Astrocyte (in vitro differentiated cells and primary cell): ENCODE data around the gene ERBIN. TPM values are rescaled to one million over a fixed set of nuclear protein-coding genes. Genes with fewer than 3 reads are reported as not detected.
"Not testable (repeated sequence)": the region's sequence is repeated elsewhere in the genome, so short reads cannot be mapped to it uniquely, and the experiment has no call there.

Experiments used
- DNase-seq: peaks from one replicate; pipeline ENCODE4 v3.0.0-alpha.2; 2010; ENCODE audit warnings: low read depth
- FAIRE-seq: peaks from 2 replicates; lab custom pipeline; 2011; peaks lifted over from hg19 to GRCh38; lab: Jason Lieb, UNC
- H2AFZ ChIP-seq: 2 replicates; pipeline ENCODE4 v1.6.0; 2012; ENCODE audit warnings: low read depth, low read length, inconsistent platforms
- H3K27ac ChIP-seq: 2 replicates; pipeline ENCODE4 v1.5.1; 2011; ENCODE audit warnings: low read depth, low read length, inconsistent platforms
- H3K27me3 ChIP-seq: 2 replicates; pipeline ENCODE4 v1.6.0; 2011; ENCODE audit warnings: low read length, inconsistent platforms; ENCODE audit not compliant: insufficient read depth
- H3K36me3 ChIP-seq: 2 replicates; pipeline ENCODE4 v1.5.1; 2011; ENCODE audit warnings: low read length, inconsistent platforms; ENCODE audit not compliant: insufficient read depth
- H3K4me1 ChIP-seq: 2 replicates; pipeline ENCODE4 v1.5.1; 2011; ENCODE audit warnings: low read length, inconsistent platforms; ENCODE audit not compliant: insufficient read depth
- H3K4me2 ChIP-seq: 2 replicates; pipeline ENCODE4 v1.6.0; 2012; ENCODE audit warnings: low read length, inconsistent platforms
- H3K4me3 ChIP-seq: 2 replicates; pipeline ENCODE4 v1.5.1; 2011; ENCODE audit warnings: low read depth, mild to moderate bottlenecking, low read length, inconsistent platforms; ENCODE audit not compliant: insufficient read depth
- H3K79me2 ChIP-seq: 2 replicates; pipeline ENCODE4 v1.6.0; 2012; ENCODE audit warnings: mild to moderate bottlenecking, low read length, inconsistent platforms; ENCODE audit not compliant: insufficient read depth
- H3K9ac ChIP-seq: 2 replicates; pipeline ENCODE4 v1.6.0; 2012; ENCODE audit warnings: mild to moderate bottlenecking, low read length, inconsistent platforms
- H3K9me3 ChIP-seq: 2 replicates; pipeline ENCODE4 v1.5.1; 2012; ENCODE audit warnings: low read depth, mild to moderate bottlenecking, low read length, inconsistent platforms; ENCODE audit not compliant: insufficient read depth
- H4K20me1 ChIP-seq: 2 replicates; pipeline ENCODE4 v1.6.0; 2012; ENCODE audit warnings: low read length, inconsistent platforms; ENCODE audit not compliant: insufficient read depth
- H3K27ac Mint-ChIP-seq: one replicate; pipeline ENCODE4 v1.8.0; 2021; ENCODE audit warnings: mild to moderate bottlenecking, mixed read lengths; ENCODE audit not compliant: unreplicated experiment
- H3K27me3 Mint-ChIP-seq: one replicate; pipeline ENCODE4 v1.8.0; 2021; ENCODE audit warnings: low read depth, mixed read lengths; ENCODE audit not compliant: unreplicated experiment
- H3K36me3 Mint-ChIP-seq: one replicate; pipeline ENCODE4 v1.8.0; 2021; ENCODE audit warnings: low read depth, mixed read lengths; ENCODE audit not compliant: unreplicated experiment
- H3K4me1 Mint-ChIP-seq: one replicate; pipeline ENCODE4 v1.8.0; 2021; ENCODE audit warnings: low read depth, mixed read lengths; ENCODE audit not compliant: unreplicated experiment
- H3K4me3 Mint-ChIP-seq: one replicate; pipeline ENCODE4 v1.8.0; 2021; ENCODE audit warnings: mild to moderate bottlenecking, moderate library complexity, mixed read lengths; ENCODE audit not compliant: unreplicated experiment
- H3K9me3 Mint-ChIP-seq: one replicate; pipeline ENCODE4 v1.8.0; 2021; ENCODE audit warnings: mild to moderate bottlenecking, mixed read lengths; ENCODE audit not compliant: unreplicated experiment
- EZH2 ChIP-seq: IDR thresholded peaks from 2 replicates; pipeline ENCODE4 v1.6.1; 2012; ENCODE audit warnings: mild to moderate bottlenecking, low read length, inconsistent platforms; ENCODE audit not compliant: insufficient read depth
- total RNA-seq: library from RNA; stranded (reverse); gene quantifications from 2 replicates; pipeline ENCODE4 v1.2.1, GENCODE V29; 2021
- TF ChIP-seq, protein P1 (sequence below): IDR thresholded peaks from 2 replicates; pipeline ENCODE4 v1.5.1; 2011; ENCODE audit warnings: low read depth, mild to moderate bottlenecking, inconsistent platforms, low read length, moderate library complexity; ENCODE audit not compliant: insufficient read depth

The ERBIN gene
- total RNA-seq, 1 donor from 2014 or later, result 83.4 TPM

DNA sequence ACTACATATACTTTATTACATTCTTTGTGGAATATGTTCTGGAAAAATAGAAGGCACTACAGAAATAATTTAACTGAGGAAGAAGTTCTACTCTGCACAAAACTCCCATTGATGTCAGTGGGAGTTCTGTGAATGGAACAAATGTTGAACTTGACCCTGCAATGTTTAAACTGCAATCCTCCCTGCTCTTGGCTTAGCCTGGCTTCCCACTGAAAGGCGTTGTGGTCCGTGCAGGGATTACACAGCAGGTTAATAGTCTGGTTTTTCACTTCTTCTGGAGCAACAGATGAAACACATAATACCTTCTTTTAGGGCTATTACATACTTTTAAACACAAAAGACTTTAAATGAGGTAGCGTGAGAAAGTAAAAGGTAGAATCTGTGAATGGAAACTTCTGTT, 12.9 kb upstream of the ERBIN start:
- no peak overlapping the region for H3K27ac Mint-ChIP-seq
- H3K27me3 ChIP-seq, result no peaks in the 10 kb centered on the region
- H3K4me3 Mint-ChIP-seq, result no peak overlapping the region
- H3K27ac ChIP-seq, result no peak overlapping the region
- DNase-seq (no peak), FAIRE-seq (no peak)
- no peaks in the 10 kb centered on the region for H3K4me1 ChIP-seq
- H3K4me2 ChIP-seq, result no peak overlapping the region
- H2AFZ ChIP-seq, result no peak overlapping the region
- no peak overlapping the region for H3K9ac ChIP-seq
- H3K36me3 Mint-ChIP-seq, result no peaks in the 10 kb centered on the region
- H3K9me3 Mint-ChIP-seq, result no peaks in the 10 kb centered on the region
- no peaks in the 10 kb centered on the region for H3K36me3 ChIP-seq
- no peaks in the 10 kb centered on the region for H3K9me3 ChIP-seq
- no peaks in the 10 kb centered on the region for H3K79me2 ChIP-seq
- H3K27me3 Mint-ChIP-seq, result no peaks in the 10 kb centered on the region
- TF ChIP-seq, protein P1, sequence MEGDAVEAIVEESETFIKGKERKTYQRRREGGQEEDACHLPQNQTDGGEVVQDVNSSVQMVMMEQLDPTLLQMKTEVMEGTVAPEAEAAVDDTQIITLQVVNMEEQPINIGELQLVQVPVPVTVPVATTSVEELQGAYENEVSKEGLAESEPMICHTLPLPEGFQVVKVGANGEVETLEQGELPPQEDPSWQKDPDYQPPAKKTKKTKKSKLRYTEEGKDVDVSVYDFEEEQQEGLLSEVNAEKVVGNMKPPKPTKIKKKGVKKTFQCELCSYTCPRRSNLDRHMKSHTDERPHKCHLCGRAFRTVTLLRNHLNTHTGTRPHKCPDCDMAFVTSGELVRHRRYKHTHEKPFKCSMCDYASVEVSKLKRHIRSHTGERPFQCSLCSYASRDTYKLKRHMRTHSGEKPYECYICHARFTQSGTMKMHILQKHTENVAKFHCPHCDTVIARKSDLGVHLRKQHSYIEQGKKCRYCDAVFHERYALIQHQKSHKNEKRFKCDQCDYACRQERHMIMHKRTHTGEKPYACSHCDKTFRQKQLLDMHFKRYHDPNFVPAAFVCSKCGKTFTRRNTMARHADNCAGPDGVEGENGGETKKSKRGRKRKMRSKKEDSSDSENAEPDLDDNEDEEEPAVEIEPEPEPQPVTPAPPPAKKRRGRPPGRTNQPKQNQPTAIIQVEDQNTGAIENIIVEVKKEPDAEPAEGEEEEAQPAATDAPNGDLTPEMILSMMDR, result no peak
- TF ChIP-seq EZH2, result no peak
- H3K4me3 ChIP-seq, result no peak overlapping the region
- peaks cover 3% of the 10 kb centered on the region for H3K4me1 Mint-ChIP-seq
- H4K20me1 ChIP-seq, result no peaks in the 10 kb centered on the region

DNA sequence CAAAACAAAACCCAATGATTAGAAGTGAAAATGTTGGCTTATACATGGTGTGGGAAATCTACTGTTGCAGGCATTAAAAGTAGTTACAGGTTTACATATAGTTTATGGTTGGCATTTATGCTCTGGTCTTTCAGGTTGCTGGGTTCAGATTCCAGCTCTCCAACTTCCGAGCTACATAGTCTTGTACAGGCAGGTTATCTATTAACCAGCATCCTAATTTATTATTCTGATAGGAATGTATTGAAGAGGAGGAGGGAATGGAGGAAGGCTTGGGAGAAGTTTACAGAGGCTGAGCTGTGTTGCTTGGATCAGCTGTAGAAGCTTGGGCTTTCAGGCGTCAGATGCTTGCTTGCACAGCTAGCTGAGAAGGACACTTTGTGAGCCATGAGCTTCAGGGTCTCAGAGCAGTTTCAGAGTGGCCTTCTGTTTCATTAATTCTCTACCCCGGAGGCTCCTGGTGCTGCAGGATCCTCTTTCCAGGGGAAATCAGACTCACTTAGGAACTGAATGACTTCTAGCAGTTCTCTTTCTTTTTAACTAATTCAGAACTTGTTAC, 11.7 kb upstream of the ERBIN start:
- H3K36me3 Mint-ChIP-seq, result no peaks in the 10 kb centered on the region
- Histone ChIP-seq H3K4me2 (no peak overlapping the region), H4K20me1 (no peaks in the 10 kb centered on the region), H3K27me3 (no peaks in the 10 kb centered on the region), H3K9ac (no peak overlapping the region), H3K9me3 (no peaks in the 10 kb centered on the region), H3K4me3 (no peak overlapping the region), H3K4me1 (no peaks in the 10 kb centered on the region), H3K36me3 (no peaks in the 10 kb centered on the region), H3K79me2 (no peaks in the 10 kb centered on the region), H3K27ac (no peak overlapping the region), H2AFZ (no peak overlapping the region)
- H3K9me3 Mint-ChIP-seq, result no peaks in the 10 kb centered on the region
- H3K27ac Mint-ChIP-seq, result no peak overlapping the region
- DNase-seq (no peak), FAIRE-seq (no peak)
- peaks cover 3% of the 10 kb centered on the region for H3K4me1 Mint-ChIP-seq
- no peak overlapping the region for H3K4me3 Mint-ChIP-seq
- no peaks in the 10 kb centered on the region for H3K27me3 Mint-ChIP-seq
- TF ChIP-seq, protein P1, result no peak
- no peak for TF ChIP-seq EZH2

DNA sequence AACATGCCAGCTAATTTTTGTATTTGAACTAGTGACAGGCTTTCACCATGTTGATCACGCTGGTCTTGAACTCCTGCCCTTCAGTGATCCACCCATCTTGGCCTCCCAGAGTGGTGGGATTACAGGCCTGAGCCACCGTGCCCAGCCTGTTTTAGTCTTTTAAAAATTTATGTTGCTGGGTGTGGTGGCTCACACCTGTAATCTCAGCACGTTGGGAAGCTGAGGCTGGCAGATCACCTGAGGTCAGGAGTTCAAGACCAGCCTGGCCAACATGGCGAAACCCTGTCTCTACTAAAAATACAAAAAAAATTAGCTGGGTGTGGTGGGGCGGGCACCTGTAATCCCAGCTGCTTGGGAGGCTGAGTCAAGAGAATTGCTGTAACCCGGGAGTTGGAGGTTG, 10.7 kb upstream of the ERBIN start:
- H3K4me1 ChIP-seq, DNase-seq, FAIRE-seq, H3K4me2 ChIP-seq, H3K27ac ChIP-seq, H3K27me3 ChIP-seq, H4K20me1 ChIP-seq, H3K27me3 Mint-ChIP-seq, H3K36me3 Mint-ChIP-seq, H2AFZ ChIP-seq, H3K27ac Mint-ChIP-seq, H3K9me3 Mint-ChIP-seq, H3K9me3 ChIP-seq, H3K4me1 Mint-ChIP-seq, H3K79me2 ChIP-seq, H3K4me3 ChIP-seq, H3K4me3 Mint-ChIP-seq, H3K9ac ChIP-seq, H3K36me3 ChIP-seq: not testable (repeated sequence)
